ENCODE measurements around the gene NGRN.

The NGRN gene

DNA sequence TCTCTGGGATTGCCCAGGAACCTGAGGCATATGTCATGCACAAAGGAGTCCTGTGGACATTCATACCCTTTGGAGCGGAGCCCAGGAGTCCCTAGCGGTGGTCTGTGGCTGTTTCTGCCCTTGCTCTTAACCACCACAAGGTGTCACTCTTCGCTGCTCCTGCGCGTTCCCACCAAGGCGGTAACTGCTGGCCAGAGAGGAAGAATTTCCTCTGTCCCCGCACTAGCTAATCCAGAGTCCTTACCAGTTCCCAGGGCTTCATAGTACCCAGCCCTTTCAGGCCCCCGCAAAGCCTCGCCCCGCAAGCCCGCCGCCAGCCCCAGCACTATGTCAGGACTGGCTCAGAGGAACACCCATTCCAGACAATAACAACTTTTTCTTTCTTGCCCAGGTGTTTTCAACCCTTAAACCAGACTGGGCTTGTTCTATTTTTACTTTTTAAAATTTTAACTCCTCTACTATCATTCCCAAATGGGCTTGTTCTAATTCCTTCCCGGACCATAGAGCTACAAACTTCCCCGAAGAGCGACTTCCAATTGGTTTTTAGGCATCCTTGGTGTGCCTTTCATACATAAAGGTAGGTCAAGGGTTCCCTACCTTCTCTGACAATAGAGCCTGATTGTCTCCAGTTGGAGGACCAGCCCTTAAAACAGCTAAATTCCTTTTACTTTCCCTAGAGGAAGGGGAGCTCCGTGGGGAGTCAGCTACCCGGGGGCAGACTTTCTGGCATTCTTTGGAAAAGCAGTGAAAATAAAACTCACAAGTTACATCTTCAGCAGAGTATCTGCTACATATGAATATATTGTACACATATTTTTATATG, 54.8 kb downstream of the NGRN start:
- peak; percentile 58 for DNase-seq

DNA sequence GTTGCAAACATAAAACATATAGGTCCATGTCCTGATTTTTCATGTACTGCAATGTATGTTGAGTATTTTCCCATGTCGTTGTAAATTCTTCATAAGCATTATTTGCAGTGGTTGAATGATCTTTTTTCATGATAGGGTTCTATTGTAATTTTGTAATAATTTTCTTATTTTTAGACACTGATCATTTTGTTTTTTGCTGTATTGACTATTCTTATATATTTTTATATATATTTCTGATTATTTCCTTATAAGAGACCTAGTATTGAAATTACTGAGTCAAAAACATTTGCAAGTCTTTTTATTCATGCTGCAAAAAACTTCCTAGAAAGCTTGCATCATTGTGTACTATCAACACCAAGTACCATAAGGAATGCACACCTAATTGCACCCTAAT, 55.4 kb downstream of the NGRN start:
- DNase-seq: no peak
